GM23248 (cell line): ENCODE measurements around the gene LRMDA. TPM values are rescaled to one million over a fixed set of nuclear protein-coding genes. Genes with fewer than 3 reads are reported as not detected.
A peak's percentile ranks its signal among the peaks of the same experiment; 100 is the strongest.

Source experiments
- DNase-seq: peaks from one replicate; pipeline ENCODE4 v3.0.0-alpha.2; 2015
- H2AFZ ChIP-seq: fragments of 200-600 bp; sonication (generic); 2 replicates; pipeline ENCODE4 v1.6.1; 2016; ENCODE audit warnings: antibody characterized with exemption
- H3F3A ChIP-seq: fragments of 200-600 bp; sonication (generic); 2 replicates; pipeline ENCODE4 v1.6.1; 2016; ENCODE audit warnings: mild to moderate bottlenecking, antibody characterized with exemption, mixed run types; ENCODE audit not compliant: insufficient read depth
- H3K27ac ChIP-seq: fragments of 200-600 bp; sonication (generic); 2 replicates; pipeline ENCODE4 v1.5.1; 2016; ENCODE audit warnings: mild to moderate bottlenecking
- H3K27me3 ChIP-seq: fragments of 200-600 bp; sonication (generic); replicated peaks from 2 replicates; pipeline ENCODE4 v1.6.1; 2016; ENCODE audit warnings: mild to moderate bottlenecking; ENCODE audit not compliant: insufficient read depth
- H3K36me3 ChIP-seq: fragments of 200-600 bp; sonication (generic); 2 replicates; pipeline ENCODE4 v1.6.1; 2016; ENCODE audit warnings: low read depth, mild to moderate bottlenecking
- H3K4me1 ChIP-seq: fragments of 200-600 bp; sonication (generic); 2 replicates; pipeline ENCODE4 v1.6.1; 2016; ENCODE audit warnings: mild to moderate bottlenecking; ENCODE audit not compliant: insufficient read depth
- H3K4me2 ChIP-seq: fragments of 200-600 bp; sonication (generic); one replicate; pipeline ENCODE4 v1.6.1; 2016; ENCODE audit warnings: mild to moderate bottlenecking; ENCODE audit not compliant: unreplicated experiment
- H3K4me3 ChIP-seq: fragments of 200-600 bp; sonication (generic); 2 replicates; pipeline ENCODE4 v1.5.1; 2016; ENCODE audit warnings: mild to moderate bottlenecking
- H3K79me2 ChIP-seq: fragments of 200-600 bp; sonication (generic); 2 replicates; pipeline ENCODE4 v1.6.1; 2016; ENCODE audit warnings: mild to moderate bottlenecking; ENCODE audit not compliant: insufficient read depth
- H3K9ac ChIP-seq: fragments of 200-600 bp; sonication (generic); 2 replicates; pipeline ENCODE4 v1.6.1; 2016; ENCODE audit warnings: mild to moderate bottlenecking
- H3K9me2 ChIP-seq: fragments of 200-600 bp; sonication (generic); 2 replicates; pipeline ENCODE4 v1.6.1; 2016; ENCODE audit warnings: mixed run types, mild to moderate bottlenecking, moderate library complexity; ENCODE audit not compliant: insufficient read depth
- H3K9me3 ChIP-seq: fragments of 200-600 bp; sonication (generic); one replicate; pipeline ENCODE4 v1.6.1; 2017; ENCODE audit warnings: low read depth
- H4K20me1 ChIP-seq: fragments of 200-600 bp; sonication (generic); 2 replicates; pipeline ENCODE4 v1.6.0; 2016; ENCODE audit not compliant: insufficient read depth
- EZH2 ChIP-seq: fragments of 200-600 bp; sonication (generic); IDR thresholded peaks from 2 replicates; pipeline ENCODE4 v1.6.1; 2018; ENCODE audit warnings: antibody characterized with exemption, mild to moderate bottlenecking; ENCODE audit not compliant: insufficient read depth, poor library complexity, severe bottlenecking
- EZH2phosphoT487 ChIP-seq: fragments of 200-600 bp; sonication (generic); IDR thresholded peaks from 2 replicates; pipeline ENCODE4 v1.6.1; 2018; ENCODE audit warnings: antibody characterized with exemption, moderate library complexity, mild to moderate bottlenecking, low read depth; ENCODE audit not compliant: insufficient read depth
- WGBS, 2 experiments: methylation state at CpG; one replicate each; pipeline ENCODE4 v1.1.6; 2015 to 2017; ENCODE audit warnings: low lambda C conversion rate in 2 of 2, low coverage in 1 of 2; ENCODE audit errors: missing lambda C conversion rate in 2 of 2; 5-methylcytosine and 5-hydroxymethylcytosine counted together
- in situ Hi-C: fragments of 300-500 bp; cut with MboI; formaldehyde crosslinking; loops from 2 replicates; pipeline ENCODE4 v1.15.0; 2020
- polyA plus RNA-seq: library from polyadenylated mRNA; unstranded; fragments of >200 nt; fragmentation: Nextera tagmentation; extraction: Ambion mirVana; gene quantifications from 2 replicates; pipeline ENCODE4 v1.2.1, GENCODE V29; 2016
- total RNA-seq: library from RNA; depleted of rRNA; stranded (reverse); fragments of >200 nt; shearing (Covaris generic); gene quantifications from 2 replicates; pipeline ENCODE4 v1.2.3, GENCODE V29; 2014

Gene LRMDA
- total and polyA plus RNA-seq, 2 experiments from 2014 or later = 2.6 TPM; not detected in 1

DNA sequence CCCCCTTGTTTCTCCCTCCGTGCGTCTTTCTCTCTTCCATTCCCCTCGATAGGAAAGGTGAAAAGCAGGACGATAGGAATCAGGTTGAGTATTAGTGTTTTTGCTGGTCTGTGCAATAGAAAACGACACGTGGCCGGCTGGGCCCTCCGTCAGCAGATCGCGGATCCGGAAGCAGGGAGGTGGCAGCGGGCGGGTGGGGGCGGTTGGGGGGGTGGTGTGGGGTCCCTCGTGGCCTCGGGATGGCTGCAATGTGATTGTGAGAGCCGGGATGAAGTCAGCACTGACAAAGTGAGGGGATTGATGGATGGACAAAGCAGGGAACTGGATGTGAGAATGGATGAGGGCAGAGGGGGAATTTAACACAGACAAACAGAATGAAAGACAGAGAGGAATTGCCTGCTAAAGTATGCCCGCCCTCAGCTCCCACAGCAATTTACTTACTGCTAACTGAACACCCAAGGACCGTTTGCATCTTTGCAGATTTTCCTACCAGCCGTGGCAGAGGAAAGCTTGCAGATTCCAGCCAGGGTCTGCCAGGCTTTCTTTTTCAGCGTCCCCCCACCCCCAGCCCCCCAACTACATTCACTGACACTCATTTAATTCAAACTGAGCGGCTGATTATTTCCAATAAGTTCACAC, 280.9 kb downstream of the LRMDA start:
- H3K9me3 ChIP-seq = no peaks in the 10 kb centered on the region
- TF ChIP-seq EZH2phosphoT487 = no peak
- no peak for TF ChIP-seq EZH2
- no peak for DNase-seq
- no peak overlapping the region for H3K4me3 ChIP-seq
- no peaks in the 10 kb centered on the region for H3K4me1 ChIP-seq
- WGBS, 2 experiments = 71 to 76% methylated on average over 18 to 22 of the region's 22 CpGs
- no peaks in the 10 kb centered on the region for H3K79me2 ChIP-seq
- H3K27ac ChIP-seq = no peak overlapping the region
- no peak overlapping the region for H3K9ac ChIP-seq
- peaks cover 35% of the 10 kb centered on the region for H3K27me3 ChIP-seq
- H3K9me2 ChIP-seq = no peaks in the 10 kb centered on the region
- no peaks in the 10 kb centered on the region for H4K20me1 ChIP-seq
- H3F3A ChIP-seq = no peaks in the 10 kb centered on the region
- H3K36me3 ChIP-seq = no peaks in the 10 kb centered on the region
- H3K4me2 ChIP-seq = no peak overlapping the region
- in situ Hi-C loops = no loop called here
- no peak overlapping the region for H2AFZ ChIP-seq

DNA sequence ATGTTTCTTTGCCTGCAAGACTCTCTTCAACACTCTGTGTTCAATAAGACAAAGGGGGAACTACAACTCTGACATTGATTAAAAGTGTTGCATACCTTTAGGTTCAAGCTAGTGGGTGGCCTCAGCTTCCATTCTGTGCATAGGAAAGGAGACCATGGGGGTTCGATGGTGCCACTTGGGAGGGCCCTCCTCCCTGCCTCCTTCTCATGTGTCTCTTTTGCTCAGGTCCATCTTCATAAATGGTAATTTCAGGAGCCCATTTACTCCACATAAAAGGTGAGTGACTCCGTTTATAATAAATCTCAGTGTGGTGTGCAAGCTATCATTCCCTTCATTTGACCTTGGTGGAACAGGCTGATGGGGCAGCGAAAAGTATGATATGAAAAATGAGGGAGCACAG, 285.1 kb downstream of the LRMDA start:
- Histone ChIP-seq H3K4me2 (no peak overlapping the region), H2AFZ (no peak overlapping the region), H3K9me3 (no peaks in the 10 kb centered on the region), H4K20me1 (no peaks in the 10 kb centered on the region), H3K4me1 (no peaks in the 10 kb centered on the region), H3K27me3 (peaks cover 33% of the 10 kb centered on the region), H3K36me3 (no peaks in the 10 kb centered on the region), H3F3A (no peaks in the 10 kb centered on the region), H3K9ac (no peak overlapping the region), H3K27ac (no peak overlapping the region), H3K4me3 (no peak overlapping the region), H3K9me2 (no peaks in the 10 kb centered on the region), H3K79me2 (no peaks in the 10 kb centered on the region)
- no peak for DNase-seq
- in situ Hi-C loops = no loop called here
- TF ChIP-seq EZH2phosphoT487 (no peak), EZH2 (no peak)
- WGBS, 2 experiments = 68 to 73% methylated on average over 3 of the region's 3 CpGs

DNA sequence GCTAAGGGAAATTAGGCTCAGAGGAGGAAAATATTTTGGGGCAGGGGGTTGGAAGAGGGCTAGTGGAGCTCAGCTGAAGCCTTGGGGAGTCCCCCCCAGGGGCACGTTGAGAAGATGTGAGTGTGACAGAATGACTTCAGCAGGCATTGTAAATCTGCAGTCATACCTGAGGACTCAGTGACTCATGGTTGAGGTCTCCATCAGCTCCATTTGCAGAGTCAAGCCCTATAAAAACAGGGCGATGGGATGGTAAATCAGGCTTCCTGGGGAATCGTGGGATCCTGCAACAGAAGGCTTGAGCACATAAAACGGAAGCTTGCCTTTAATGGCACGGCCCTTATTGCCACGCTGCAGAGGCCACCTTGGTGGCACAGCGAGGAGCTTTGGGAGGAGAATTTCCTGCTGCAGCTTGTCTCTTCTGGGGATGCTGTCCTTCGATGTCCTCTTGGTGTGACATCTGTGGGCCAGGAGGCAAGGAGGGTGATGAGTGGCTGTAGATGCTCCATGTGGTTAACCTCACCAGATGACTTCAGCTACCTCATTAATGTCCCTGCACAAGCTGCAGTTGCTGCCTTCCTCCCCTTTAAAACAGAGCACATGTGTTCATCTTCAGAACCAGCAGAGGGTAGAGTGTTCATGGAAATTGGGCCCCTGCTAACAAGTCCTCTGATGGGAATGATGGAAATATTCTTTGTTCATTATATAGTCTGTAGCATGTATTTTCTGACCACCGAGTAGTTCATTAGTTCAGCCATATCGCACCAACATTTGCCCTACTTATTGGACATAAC, 285.9 kb downstream of the LRMDA start:
- H3K4me1 ChIP-seq = no peaks in the 10 kb centered on the region
- H3K9ac ChIP-seq = no peak overlapping the region
- DNase-seq = peak; percentile 2
- no peak overlapping the region for H3K4me2 ChIP-seq
- H3K36me3 ChIP-seq = no peaks in the 10 kb centered on the region
- in situ Hi-C loops = no loop called here
- no peaks in the 10 kb centered on the region for H3K9me2 ChIP-seq
- peaks cover 33% of the 10 kb centered on the region for H3K27me3 ChIP-seq
- no peaks in the 10 kb centered on the region for H3K9me3 ChIP-seq
- no peak overlapping the region for H2AFZ ChIP-seq
- H4K20me1 ChIP-seq = no peaks in the 10 kb centered on the region
- no peak overlapping the region for H3K27ac ChIP-seq
- H3K79me2 ChIP-seq = no peaks in the 10 kb centered on the region
- no peaks in the 10 kb centered on the region for H3F3A ChIP-seq
- H3K4me3 ChIP-seq = no peak overlapping the region
- 74 to 79% methylated on average over 10 of the region's 10 CpGs for WGBS, 2 experiments
- TF ChIP-seq EZH2phosphoT487 (no peak), EZH2 (no peak)

DNA sequence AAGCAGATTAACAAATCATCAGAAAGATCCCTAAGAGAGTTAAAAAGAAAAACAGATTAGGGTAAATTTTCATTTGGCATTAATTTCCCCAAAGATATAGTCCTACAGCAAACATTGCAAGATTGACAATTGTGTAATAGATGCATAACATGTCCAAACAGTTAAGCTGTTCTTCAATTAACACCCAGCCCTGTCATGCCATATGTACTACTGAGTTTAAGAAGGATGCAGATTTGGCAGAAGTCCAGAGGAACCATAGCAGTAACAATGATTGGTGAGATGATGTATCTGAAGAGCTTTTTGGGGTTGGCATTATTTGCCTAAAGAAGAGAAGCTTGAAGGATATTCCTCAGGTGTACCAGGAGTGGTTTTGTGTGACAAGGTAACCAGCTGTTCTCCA, 287.6 kb downstream of the LRMDA start:
- no peak overlapping the region for H3K4me2 ChIP-seq
- H3K79me2 ChIP-seq = no peaks in the 10 kb centered on the region
- no peaks in the 10 kb centered on the region for H3K9me3 ChIP-seq
- H3K4me3 ChIP-seq = no peak overlapping the region
- no peak for DNase-seq
- no peak overlapping the region for H3K27ac ChIP-seq
- no peaks in the 10 kb centered on the region for H4K20me1 ChIP-seq
- H3K4me1 ChIP-seq = no peaks in the 10 kb centered on the region
- no peak overlapping the region for H3K9ac ChIP-seq
- in situ Hi-C loops = no loop called here
- H3K27me3 ChIP-seq = peaks cover 24% of the 10 kb centered on the region
- H3K36me3 ChIP-seq = no peaks in the 10 kb centered on the region
- H3F3A ChIP-seq = no peaks in the 10 kb centered on the region
- H3K9me2 ChIP-seq = no peaks in the 10 kb centered on the region
- TF ChIP-seq EZH2phosphoT487 (no peak), EZH2 (no peak)
- no peak overlapping the region for H2AFZ ChIP-seq
